Body of pancreas (tissue), 4 donors: ENCODE results near the gene TJP1.

Source experiments
- CTCF ChIP-seq, 7 experiments: fragments of 450-650 bp in 4 of 7; fragments of 200-600 bp in 3 of 7; sonication (generic) in 3 of 7; IDR thresholded peaks; one replicate each; pipeline ENCODE4 v1.5.1; 2016 to 2019; ENCODE audit warnings: antibody characterized with exemption in 7 of 7
- POLR2A ChIP-seq, 3 donors: fragments of 450-650 bp; IDR thresholded peaks; one replicate each; pipeline ENCODE4 v1.6.1; 2016; ENCODE audit warnings: antibody characterized with exemption in 3 of 3, mild to moderate bottlenecking in 2 of 3

DNA sequence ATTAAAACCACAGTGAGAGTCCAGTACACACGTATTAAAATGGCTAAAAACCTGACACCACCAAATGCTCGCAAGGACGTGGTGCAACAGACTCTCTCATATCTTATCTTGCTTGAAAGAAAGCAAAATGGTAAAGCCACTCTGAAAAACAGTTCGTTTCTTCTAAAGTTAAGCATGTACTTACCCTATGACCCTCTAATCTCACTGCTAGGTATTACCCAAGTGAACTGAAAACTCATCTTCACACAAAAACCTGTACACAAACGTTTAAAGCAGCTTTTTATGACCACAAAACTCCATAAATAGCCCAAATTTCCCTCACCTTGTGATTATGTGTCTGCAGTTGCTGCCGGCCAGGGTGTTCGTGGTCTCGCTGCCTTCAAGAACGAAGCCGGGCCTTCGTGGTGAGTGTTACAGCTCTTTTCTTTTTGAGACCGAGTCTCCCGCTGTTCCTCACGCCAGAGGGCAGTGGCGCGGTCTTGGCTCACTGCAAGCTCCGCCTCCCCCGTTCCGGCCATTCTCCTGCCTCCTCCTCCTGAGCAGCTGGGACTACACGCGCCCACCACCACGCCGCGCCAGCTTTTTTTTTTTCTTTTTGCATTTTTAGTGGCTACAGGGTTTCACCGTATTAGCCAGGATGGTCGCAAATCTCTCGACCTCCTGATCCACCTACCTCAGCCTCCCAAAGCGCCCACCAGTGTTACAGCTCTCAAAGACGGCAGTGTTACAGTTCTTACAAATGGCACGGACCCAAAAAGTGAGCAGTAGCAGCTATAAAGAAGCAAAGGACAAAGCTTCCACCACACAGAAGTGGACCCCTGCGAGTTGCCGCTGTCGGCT, 165.4 kb downstream of the TJP1 start:
- TF ChIP-seq CTCF (IDR thresholded peaks at IDR 0.05), result no peak
- TF ChIP-seq POLR2A (IDR thresholded peaks at IDR 0.05), result no peak
